Colonic mucosa (tissue), 4 donors: Measurements from ENCODE around the gene IQCN. TPM values are rescaled to one million over a fixed set of nuclear protein-coding genes. Genes with fewer than 3 reads are reported as not detected.

Experiments used
- DNase-seq: peaks from one replicate; pipeline ENCODE4 v3.0.0-alpha.2; 2020
- H3K27ac ChIP-seq: fragments of 200-600 bp; one replicate; pipeline ENCODE4 v1.8.0; 2021
- H3K27me3 ChIP-seq: fragments of 200-600 bp; one replicate; pipeline ENCODE4 v1.8.0; 2021
- H3K36me3 ChIP-seq: fragments of 200-600 bp; one replicate; pipeline ENCODE4 v1.8.0; 2021
- H3K4me1 ChIP-seq: fragments of 200-600 bp; one replicate; pipeline ENCODE4 v1.8.0; 2021; ENCODE audit warnings: mild to moderate bottlenecking
- H3K4me3 ChIP-seq: fragments of 200-600 bp; one replicate; pipeline ENCODE4 v1.8.0; 2021
- H3K9ac ChIP-seq, 2 donors: one replicate each; pipeline ENCODE4 v1.7.0; 2013; ENCODE audit warnings: control low read depth in 2 of 2, low read depth in 2 of 2, low read length in 2 of 2
- H3K9me3 ChIP-seq: fragments of 200-600 bp; one replicate; pipeline ENCODE4 v1.8.0; 2021
- CTCF ChIP-seq: fragments of 200-600 bp; IDR thresholded peaks from one replicate; pipeline ENCODE4 v1.8.0; 2022; ENCODE audit warnings: antibody characterized with exemption, mild to moderate bottlenecking
- intact Hi-C: fragments of 100-400 bp; cut with DNase I; formaldehyde crosslinking; loops from one replicate; pipeline ENCODE4 v1.14.1; 2022
- total RNA-seq, 2 donors: library from RNA; stranded (reverse); fragmentation: NEBNext Ultra II Directional in 1 of 2; extraction: Animal tissue kit (Norgen Biotek cat#: 25700) in 1 of 2; gene quantifications; one replicate each; pipeline ENCODE4 v1.2.1, GENCODE V29; 2021
- donor health status: healthy.
- donor health status: DM: no; HTN: no; CAD: no.
- donor health status: DM: no; HTN: no; CAD: no.

Gene IQCN
- total RNA-seq, 2 donors from 2014 or later = 1.7 to 3.0 TPM

- peaks cover 17% of the 10 kb centered on the region for H3K4me1 ChIP-seq
- peaks cover 3% of the 10 kb centered on the region for H3K36me3 ChIP-seq
- peak overlapping the region; percentile 93 to 99 for H3K9ac ChIP-seq
- DNase-seq = peak; percentile 57
- intact Hi-C loops = loop anchor here (2.0 kb wide), 1 partner anchor 37 kb away; no protein-coding TSS in a partner anchor
- H3K27me3 ChIP-seq = no peaks in the 10 kb centered on the region
- H3K27ac ChIP-seq = peak overlapping the region; percentile 100
- H3K9me3 ChIP-seq = no peaks in the 10 kb centered on the region
- peak overlapping the region; percentile 32 for H3K4me3 ChIP-seq
- no peak for TF ChIP-seq CTCF
These were observed 8.0 kb upstream of the IQCN start for GRCh38 chr19:18282021-18282787.

- intact Hi-C loops = loop anchor here (2.0 kb wide), 1 partner anchor 37 kb away; no protein-coding TSS in a partner anchor
- peaks cover 17% of the 10 kb centered on the region for H3K4me1 ChIP-seq
- H3K27me3 ChIP-seq = no peaks in the 10 kb centered on the region
- peak; percentile 96 for DNase-seq
- H3K36me3 ChIP-seq = peaks cover 3% of the 10 kb centered on the region
- peak within 1 kb of the TSS; percentile 83 for H3K4me3 ChIP-seq
- TF ChIP-seq CTCF = no peak
- no peaks in the 10 kb centered on the region for H3K9me3 ChIP-seq
- H3K9ac ChIP-seq = peak within 1 kb of the TSS; percentile 99 to 100
- H3K27ac ChIP-seq = peak within 1 kb of the TSS; percentile 100
These were observed 7.1 kb upstream of the IQCN start, which contains the start of gene JUND for GRCh38 chr19:18281082-18282020. Gene JUND, minus strand, starts transcription at chr19:18281622. Its CDS starts 138 bp downstream, at chr19:18281484.

GRCh38 chr19:18280247-18281081 lies 6.2 kb upstream of the IQCN start:
- H3K27me3 ChIP-seq = no peaks in the 10 kb centered on the region
- peaks cover 3% of the 10 kb centered on the region for H3K36me3 ChIP-seq
- H3K4me1 ChIP-seq = peaks cover 25% of the 10 kb centered on the region
- intact Hi-C loops = no loop called here
- peak; percentile 81 for DNase-seq
- H3K9ac ChIP-seq = peak overlapping the region; percentile 99 to 100
- H3K4me3 ChIP-seq = peak overlapping the region; percentile 83
- TF ChIP-seq CTCF = no peak
- peak overlapping the region; percentile 97 for H3K27ac ChIP-seq
- no peaks in the 10 kb centered on the region for H3K9me3 ChIP-seq

GRCh38 chr19:18279516-18280246 lies 5.4 kb upstream of the IQCN start:
- peak; percentile 94 for DNase-seq
- peak overlapping the region; percentile 97 for H3K27ac ChIP-seq
- H3K4me1 ChIP-seq = peaks cover 28% of the 10 kb centered on the region
- no peaks in the 10 kb centered on the region for H3K27me3 ChIP-seq
- intact Hi-C loops = loop anchor here (2.0 kb wide), 1 partner anchor 47 kb away; no protein-coding TSS in a partner anchor
- no peaks in the 10 kb centered on the region for H3K9me3 ChIP-seq
- peaks cover 3% of the 10 kb centered on the region for H3K36me3 ChIP-seq
- peak; percentile 83 for TF ChIP-seq CTCF
- H3K4me3 ChIP-seq = peak overlapping the region; percentile 83
- H3K9ac ChIP-seq = peak overlapping the region; percentile 99 to 100
